SKM-1 treated with dmso at 0.1 percent for 144 hours (cell line): ENCODE measurements around the gene FGD6.
"Not testable (repeated sequence)": the region's sequence is repeated elsewhere in the genome, so short reads cannot be mapped to it uniquely, and the experiment has no call there.

Experiments used
- DNase-seq: peaks from one replicate; lab custom pipeline; 2025; ENCODE audit not compliant: unreplicated experiment; lab: John Stamatoyannopoulos, UW

Gene FGD6

DNA sequence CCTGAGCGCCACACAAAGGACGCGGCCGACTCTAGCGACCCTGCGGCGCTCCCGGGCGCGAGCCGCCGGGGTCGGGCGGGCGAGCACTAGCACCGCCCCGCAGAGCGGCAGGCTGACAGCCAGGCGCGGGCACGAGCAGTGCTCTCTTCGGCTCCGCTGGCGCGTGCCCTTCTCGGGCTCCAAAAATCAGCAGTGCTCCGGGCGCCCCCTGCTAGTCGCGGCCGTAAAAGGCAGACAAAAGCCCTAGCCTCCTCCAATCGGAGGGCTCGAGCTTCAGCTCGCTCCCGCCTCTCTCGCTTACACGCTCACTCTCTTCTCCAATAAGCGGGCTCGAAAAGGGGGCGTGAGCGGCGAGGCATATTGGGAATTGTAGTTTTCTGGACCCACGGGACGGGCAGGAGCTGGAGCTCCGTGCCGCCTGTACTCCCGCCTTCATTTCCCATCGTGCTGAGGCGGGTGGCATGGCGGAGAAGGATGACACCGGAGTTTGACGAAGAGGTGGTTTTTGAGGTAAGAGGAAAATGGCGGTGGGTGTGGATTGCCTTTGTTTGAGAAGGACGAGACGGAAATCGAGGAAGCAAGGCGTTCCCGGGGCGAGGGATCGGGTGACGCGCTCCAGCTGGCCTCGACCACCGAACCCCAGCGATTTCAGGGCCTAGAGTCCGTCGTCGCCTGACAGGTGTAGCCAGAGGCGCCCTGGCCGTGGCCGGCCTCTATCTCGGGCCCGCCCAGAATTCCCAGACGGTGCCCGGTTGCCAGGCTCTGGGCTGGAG, at the start of gene FGD6, which contains the start of gene VEZT:
Gene FGD6 (minus strand): TSS at position 91 of the 773 bp plus-strand sequence. CDS start 227 bp downstream, outside the sequence.
Gene VEZT (plus strand): TSS at position 431 of the 773 bp plus-strand sequence. CDS start 44 bp downstream, at position 475.
- DNase-seq, result peak; percentile 88

DNA sequence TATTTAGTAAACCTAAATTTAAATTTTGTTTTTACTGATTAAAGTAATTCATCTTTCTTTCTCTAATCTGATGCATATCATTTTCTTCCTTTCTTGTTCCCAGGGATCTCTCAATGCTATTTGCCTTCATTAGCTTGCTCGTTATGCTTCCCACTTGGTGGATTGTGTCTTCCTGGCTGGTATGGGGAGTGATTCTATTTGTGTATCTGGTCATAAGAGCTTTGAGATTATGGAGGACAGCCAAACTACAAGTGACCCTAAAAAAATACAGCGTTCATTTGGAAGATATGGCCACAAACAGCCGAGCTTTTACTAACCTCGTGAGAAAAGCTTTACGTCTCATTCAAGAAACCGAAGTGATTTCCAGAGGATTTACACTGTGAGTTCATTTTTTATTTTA, 49.0 kb upstream of the FGD6 start:
- DNase-seq, result no peak

DNA sequence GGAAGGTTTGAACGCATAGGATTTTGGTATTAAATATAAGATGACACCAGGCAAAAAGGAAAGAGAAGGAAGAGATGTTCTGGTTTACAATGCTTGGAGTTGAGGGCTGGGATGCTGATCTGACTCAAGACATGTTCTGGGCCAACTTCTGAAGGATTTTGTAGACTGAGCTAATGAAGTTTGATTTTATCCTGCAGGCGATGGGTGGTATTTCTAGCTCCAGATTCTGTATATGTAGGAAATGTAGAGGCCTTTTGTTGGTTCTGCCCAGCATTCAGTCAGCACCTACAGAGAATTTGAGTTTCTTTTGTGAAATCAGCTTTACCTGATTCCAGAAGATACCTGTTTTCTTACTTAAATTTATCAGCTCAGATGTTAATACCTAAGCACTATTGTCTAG, 48.5 kb upstream of the FGD6 start:
- no peak for DNase-seq

DNA sequence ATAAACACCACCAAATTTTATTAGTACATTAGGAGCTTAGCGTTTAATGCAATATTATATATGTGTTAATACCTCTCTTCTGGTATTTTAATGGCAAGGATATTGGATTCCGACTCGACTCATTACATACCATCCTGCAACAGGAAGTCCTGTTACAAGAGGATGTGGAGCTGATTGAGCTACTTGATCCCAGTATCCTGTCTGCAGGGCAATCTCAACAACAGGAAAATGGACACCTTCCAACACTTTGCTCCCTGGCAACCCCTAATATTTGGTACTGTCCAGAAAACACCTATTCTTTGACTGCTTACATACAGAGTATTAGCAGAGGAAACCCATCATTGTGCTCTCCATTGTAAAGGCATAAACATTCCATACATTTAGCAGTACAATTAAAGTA, 45.5 kb upstream of the FGD6 start:
- no peak for DNase-seq

DNA sequence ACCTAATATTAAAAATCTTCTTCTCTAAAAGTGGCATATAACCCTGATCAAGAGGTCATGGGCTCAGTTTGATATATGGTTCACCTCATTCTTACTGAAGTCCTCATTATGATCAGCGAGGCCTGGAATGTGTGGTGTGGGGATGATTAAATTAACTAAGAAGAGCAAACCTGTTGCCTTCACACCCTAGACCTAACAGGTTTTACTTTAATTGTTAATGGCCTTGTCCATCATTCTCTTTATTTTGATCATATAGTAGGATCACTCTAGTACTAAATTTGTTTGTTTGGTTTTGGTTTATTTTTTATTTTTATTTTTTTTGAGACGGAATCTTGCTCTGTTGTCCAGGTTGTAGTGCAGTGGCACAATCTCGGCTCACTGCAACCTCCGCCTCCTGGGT, 43.8 kb upstream of the FGD6 start:
- DNase-seq, result no peak

DNA sequence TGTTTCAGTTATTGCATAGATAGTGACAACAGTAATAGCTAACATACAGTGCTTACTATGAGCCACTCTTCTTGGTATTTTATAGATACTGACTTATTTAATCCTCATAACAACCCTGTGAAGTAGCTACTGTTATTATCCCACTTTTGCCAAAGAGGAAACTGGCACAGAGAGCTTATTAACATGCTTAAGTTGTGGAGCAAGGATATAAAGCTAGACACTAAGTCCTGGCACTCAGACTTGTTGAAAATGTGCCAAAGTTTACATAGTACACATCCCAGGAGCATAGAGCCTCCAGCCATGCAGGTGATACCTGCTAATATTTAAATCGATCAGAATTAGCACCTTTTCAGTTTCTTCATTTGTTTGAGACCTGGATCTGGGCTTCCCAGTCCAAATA, 42.1 kb upstream of the FGD6 start:
- DNase-seq, result no peak

DNA sequence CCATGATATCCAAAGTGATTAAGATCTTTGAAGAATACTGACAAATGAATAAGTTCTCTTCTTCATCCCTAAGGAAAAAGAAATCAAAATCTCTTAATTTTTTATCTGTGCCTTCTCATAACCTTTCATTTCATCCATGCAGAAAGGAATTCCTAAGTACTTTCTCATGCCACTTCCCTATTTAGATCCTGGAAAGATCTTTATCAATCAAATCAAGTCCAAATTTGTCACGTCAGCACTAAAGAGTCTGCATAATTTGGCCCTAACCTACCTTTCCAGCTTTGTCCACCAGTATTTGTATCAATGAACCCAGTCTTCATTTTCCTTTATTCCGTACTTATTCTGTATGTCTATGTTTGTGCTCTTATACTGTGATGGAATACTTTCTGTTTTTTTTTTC, 41.5 kb upstream of the FGD6 start:
- no peak for DNase-seq

DNA sequence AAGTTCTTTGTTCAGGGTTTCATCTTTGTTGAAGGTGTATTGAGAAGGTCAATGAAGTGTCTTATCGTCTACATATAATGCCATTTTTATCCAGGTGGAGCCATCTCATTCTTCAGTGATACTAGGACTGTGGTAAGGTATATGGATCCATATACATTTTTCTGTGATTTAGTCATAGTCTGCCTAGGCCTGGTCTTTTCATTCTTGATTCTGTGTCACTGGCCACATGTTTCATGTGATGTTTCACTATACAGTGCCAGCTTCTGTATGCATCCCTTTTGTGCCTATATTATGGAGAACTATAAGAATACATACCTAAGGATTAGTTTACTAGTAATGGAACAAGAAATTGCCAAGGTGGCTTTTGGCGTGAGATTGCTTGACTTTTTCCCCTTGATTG, 40.9 kb upstream of the FGD6 start:
- no peak for DNase-seq

DNA sequence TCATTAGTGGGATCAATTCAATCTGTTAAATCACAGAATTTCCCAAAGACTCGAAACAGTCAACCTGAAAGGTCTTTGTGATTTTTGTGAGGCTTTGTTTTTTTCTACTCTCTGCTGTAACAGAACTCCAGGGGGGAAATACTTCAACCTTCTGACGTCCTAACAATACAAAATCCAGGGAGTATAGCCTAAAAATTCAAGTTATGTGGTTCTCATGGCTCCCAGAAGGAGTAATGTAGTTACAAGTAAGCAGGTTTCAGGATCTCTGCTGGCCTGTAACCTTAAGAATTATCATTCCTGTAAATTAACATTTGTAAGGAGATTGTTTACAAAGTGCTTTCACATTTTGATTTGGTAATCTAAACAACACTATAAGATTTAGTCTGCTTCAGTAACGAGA, 40.3 kb upstream of the FGD6 start:
- DNase-seq, result no peak

DNA sequence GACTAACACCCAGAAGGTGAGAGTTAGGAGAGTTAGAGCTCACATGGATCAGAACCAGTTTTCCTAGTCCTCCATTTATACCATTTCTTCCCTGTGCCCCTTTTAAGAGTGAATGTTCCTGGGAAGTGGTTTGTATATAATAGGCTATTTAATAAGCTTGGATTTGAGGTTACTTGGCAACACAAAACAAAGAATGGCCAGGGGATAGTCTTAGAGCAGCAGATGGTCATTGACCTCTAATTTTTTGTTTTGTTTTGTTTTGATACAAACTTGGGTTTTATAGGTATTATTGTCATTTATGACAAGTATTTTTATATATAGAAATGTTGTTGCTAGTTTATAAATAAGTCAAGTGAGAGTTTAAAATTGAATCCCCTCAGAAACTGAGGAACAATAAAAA, 36.1 kb upstream of the FGD6 start:
- DNase-seq, result no peak

DNA sequence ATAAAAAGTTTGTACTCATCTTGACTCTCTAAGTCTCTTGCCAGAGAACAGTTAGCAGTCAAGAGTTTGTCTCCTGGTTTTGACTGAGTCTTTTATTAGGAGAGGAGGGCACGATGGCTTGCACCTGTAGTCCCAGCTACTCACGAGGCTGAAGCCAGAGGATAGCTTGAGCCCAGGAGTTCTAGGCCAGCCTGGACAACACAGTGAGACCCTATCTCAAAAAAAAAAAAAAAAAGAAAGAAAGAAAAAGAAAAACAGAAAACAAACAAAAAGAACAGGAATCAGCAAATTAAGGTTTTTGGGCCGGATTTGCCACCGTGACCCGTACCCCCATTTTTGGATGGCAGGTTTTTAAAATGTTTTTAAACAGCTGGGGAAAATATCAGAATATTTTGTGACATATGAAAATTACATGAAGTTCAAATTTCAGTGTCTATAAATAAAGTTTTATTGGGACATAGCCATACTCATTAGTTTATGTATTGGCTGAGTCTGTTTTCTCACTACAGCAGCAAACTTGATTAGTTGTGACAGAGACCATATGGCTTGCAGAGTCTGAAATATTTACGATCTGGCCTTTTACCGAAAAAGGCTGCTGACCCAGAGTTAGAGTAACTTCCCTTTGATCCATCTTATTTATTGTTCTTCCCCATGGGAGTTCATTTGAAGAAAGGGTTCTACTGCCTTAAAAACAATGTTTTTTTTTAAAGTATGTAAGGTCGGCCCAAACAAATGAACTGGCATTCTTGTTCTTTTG, 31.5 kb upstream of the FGD6 start:
- no peak for DNase-seq

DNA sequence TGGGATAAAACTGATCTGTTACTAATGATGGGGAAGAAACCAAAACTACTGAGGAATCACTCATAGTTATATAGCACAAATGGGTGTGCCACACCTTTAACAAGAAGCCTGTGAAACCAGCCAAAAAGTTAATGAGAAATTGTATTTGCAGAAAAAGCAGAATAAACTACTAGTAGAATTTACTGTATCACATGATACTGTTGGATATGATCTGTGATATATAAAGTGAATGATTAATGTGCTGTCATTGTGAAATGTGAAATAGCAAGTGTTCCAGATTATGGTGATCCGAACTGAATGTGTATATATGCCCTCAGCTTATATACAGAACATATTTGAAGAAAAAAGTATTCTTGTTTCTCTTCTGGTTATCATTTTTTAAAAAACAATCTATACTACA, 30.8 kb upstream of the FGD6 start:
- DNase-seq, result no peak

DNA sequence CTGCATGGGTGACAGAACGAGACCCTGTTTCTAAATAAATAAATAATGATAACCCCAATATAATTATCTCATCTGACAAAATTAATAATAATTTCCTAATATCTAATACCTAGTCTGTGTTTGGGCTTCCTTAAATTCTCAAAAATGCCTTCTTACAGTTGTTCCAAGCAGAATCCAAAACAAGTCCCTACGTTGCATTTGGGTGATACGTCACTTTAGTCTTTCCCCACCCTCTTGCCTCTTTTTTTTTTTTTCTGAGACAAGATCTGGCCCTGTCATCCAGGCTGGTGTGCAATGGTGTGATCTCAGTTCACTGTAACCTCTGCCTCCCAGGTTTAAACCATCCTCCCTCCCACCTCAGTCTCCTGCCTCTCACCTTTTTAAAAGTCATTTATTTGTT, 27.1 kb upstream of the FGD6 start:
- no peak for DNase-seq

DNA sequence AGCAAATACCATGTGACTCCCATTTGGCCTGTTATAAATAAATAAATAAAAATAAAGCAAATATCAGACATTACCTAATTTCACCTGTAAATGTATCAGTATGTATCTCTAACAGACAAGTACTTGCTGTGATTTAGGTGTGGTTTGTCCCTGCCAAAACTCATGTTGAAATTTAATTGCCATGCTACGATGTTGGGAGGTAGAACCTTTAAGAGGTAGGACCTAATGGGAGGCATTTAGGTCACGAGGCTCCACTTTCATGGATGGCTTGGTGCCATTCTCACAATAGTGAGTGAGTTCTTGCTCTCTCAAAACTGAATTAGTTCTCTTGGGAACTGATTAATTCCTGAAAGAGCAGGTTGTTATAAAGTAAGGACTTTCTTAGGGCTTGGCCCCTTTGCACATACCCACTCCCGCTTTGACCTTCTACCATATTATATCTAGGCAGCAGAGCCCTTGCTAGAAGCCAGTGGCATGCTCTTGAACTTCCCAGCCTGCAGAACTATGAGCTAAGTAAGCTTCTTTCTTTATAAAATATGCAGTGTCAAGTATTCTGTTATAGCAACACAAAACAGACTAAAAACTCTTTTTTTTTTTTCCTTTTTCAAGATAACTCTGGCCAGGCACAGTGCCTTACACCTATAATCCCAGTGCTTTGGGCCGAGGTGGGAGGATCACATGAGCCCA, 26.4 kb upstream of the FGD6 start:
- no peak for DNase-seq

DNA sequence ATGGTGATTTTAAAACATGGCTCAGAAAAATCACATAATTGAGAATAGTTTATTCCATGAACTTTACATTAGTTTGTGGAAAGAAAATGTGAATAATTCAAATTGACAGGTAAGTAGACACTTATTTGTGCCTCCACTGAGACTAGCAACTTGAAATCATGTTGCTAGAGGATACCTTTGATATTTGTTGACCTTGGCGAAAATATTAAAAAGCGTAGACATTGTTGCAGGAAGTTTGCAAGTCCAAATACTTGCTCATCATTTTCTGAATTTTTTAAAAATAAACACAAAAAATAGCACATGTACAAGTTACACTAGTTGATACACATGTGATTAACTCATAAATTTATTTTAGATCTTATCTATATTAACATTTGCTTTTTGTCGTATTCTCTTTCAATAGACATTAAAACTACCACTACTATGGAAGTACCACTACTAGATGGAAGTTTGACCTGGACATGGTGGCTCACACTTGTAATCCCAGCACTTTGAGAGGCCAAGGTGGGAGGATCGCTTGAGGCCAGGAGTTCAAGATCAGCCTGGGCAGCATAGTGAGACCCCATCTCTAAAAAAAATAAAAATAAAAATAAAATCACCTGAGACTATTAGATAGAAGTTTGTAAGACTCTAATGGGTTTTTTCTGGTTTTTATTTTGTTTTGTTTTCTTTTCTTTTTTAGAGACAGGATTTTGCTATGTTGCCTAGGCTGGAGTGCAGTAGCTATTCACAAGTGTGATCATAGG, 24.7 kb upstream of the FGD6 start:
- DNase-seq, result no peak

DNA sequence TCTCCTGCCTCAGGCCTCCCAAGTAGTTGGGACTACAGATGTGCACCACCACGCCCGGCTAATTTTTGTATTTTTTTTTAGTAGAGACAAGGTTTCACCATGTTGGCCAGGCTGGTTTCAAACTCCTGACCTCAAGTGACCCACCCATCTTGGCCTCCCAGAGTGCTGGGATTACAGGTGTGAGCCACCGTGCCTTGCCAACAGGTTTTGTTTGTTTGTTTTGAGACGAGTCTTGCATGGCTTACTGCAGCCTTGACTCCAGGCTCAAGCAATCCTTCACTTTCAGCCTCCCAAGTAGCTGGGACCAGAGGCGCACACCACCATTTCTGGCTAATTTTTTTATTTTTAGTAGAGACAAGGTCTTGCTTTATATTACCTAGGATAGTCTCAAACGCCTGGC, 23.9 kb upstream of the FGD6 start:
- DNase-seq, result not testable (repeated sequence)

DNA sequence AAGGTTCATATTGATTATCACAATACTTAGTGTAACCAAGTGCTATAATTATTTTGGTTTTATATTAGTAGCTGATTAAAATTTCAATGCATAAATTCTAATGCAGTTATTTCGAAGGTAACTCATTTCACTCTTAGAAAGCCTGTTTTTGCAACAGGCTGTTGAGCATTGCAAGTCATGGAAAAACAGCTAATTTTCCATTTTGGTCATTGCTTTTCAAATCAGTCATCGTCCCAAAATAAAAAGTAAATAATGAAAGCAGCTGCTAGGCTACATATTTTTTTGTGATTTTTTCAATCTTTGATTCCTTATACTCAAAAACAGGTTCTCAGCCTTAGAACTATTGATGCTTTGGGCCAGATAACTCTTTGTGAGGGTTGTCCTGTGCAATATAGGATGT, 23.3 kb upstream of the FGD6 start:
- no peak for DNase-seq

DNA sequence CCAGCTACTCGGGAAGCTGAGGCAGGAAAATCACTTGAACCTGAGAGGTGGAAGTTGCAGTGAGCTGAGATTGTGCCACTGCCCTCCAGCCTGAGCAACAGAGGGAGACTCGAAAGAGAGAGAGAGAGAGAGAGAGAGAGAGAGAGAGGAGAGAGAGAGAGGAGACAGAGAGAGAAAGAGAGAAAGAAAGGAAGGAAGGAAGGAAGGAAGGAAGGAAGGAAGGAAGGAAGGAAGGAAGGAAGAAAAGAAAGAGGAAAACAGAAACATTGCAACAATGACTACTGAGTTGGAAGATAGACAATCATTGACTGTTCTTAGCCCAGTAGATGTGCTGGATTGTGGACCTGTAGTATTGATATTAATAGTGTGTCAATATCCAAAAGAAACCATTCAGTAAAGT, 22.6 kb upstream of the FGD6 start:
- DNase-seq, result not testable (repeated sequence)

DNA sequence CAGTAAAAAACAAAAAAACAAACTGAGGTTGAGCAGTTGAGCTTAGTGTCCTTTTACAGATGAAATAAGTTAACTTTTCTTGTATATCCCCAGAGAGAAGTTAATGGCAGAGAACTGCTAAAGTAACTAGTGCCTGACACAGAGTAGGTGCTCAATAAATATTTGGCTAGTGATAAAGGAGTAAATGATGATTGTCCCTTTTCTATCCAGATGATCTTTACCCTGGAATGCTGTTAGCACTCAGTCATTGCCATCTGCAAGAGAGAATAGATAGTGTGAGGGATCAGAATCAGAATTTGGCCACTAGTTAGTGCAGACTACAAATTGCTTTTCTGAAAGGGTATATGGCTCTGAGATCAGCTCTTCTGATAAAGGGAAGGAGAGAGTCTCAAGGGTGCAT, 21.9 kb upstream of the FGD6 start:
- no peak for DNase-seq

DNA sequence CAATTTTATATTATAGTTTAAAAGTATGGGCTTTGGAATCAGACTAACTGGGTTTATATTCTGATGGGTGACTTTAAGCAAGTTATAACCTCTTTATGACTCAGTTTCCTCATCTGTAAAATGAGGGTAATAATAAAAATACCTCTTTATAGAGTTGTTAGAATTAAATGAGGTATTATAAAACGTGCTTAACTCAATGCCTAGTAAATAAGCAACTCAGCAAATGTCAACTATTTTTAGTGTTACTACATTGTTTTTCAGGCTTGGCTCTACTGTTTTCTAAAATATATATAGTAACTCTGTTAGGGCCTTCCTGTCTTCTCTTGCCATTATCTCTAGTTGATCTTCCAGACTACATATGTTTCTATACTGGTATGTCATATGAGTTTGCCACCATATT, 20.9 kb upstream of the FGD6 start:
- DNase-seq, result no peak

DNA sequence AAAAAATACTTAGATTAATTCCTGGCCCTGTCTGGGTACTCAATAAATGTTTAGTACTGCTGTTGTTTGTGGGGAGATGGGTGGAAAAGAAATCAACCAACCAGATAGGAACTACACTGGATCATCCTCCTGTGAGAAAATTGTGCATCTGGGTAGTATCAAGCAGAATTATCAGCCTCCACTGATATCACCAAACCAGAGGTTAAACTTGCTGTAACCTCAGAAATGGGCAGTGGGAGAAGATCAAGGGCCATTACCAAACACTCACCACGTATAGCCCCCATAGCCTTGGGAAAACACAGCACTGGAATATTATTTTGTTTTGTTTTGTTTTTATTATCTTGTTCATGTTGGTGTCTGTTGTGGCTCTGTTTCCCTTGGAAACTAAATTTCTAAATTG, 20.0 kb upstream of the FGD6 start:
- DNase-seq, result no peak
